HG02623 (cell line): ENCODE results near the gene APOH.

ENCODE experiments used
- ATAC-seq: cut with Tn5 transposase; IDR thresholded peaks from one replicate; pipeline ENCODE4 v1.9.1; 2021; ENCODE audit warnings: moderate library complexity; ENCODE audit not compliant: unreplicated experiment

The APOH gene

DNA sequence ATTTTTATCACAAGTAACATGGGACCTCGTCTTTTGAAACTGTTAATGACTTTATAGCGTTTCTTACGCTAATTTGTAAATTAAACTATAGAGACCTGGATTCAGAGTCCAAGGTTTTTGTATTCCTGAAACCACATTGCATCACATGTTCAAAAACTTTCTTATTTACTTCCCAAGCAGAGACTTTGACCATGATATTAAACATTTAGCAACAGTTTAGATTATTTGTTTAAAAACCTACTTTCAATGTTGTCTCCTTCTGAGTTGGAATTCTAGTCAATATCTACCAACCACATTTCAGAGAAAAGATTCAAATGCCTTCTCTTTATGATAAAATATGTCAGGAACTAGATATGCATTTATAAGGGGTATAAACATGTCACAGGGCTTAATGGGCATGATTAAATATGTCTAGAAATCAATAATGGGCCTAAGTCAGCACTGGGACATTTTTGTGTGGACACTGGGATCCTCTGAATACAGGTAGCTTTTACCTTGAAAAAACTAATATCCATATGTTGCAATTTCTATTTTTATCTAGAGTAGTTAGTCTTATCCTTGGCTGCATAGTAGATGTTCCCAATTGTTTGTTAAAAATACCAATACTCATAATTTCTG lies 6.3 kb upstream of the APOH start:
- no peak for ATAC-seq

DNA sequence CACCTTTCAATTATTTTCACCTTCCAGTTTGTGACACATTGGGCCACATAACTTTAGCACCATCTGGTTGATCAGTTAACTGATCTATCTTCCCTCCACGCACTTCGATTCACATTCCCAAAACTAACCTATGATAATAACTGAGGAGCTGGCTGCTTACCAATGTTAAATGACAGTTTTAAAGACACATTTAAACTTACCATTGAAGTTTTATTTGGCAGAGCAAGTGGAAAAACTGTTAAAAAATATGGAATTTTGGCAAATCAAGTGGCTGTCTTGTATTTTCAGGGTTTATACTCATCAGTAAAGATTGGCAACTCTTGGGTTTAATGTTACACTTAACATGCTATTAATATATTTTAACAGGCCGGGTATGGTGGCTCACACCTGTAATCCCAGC lies 5.4 kb upstream of the APOH start:
- ATAC-seq, result no peak

DNA sequence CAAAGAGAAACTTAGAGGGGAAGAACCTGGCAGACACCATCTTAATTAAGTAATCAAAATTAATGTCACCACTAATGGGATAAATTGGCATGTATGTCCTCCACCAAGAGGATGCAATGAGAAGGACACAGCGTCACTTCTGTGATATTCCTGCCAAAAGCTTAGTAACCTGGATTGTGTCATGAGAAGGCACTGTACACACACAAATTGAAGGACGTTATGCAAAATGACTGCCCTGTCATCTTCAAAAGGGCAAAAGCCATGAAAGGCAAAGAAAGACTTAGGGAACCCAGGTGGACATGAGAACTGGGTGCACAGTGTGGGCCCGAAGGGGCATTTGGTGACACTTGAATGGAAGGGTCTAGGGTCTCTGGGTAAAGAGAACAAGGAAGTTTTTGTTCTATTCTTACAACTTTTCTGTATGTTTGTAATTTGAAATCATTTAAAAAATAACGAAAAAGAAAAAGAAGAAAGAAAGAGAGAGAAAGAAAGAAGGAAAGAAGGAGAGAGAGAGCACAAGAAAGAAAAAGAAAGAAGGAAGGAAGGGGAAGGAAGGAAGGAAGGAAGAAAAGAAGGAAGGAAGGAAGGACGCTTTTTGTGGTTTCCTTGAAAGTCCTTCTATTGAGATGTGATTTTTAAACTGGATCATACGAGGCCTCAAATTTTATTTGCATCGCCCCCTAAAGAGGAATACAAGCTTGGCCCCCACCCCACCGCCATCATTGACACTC lies 4.0 kb upstream of the APOH start:
- no peak for ATAC-seq

DNA sequence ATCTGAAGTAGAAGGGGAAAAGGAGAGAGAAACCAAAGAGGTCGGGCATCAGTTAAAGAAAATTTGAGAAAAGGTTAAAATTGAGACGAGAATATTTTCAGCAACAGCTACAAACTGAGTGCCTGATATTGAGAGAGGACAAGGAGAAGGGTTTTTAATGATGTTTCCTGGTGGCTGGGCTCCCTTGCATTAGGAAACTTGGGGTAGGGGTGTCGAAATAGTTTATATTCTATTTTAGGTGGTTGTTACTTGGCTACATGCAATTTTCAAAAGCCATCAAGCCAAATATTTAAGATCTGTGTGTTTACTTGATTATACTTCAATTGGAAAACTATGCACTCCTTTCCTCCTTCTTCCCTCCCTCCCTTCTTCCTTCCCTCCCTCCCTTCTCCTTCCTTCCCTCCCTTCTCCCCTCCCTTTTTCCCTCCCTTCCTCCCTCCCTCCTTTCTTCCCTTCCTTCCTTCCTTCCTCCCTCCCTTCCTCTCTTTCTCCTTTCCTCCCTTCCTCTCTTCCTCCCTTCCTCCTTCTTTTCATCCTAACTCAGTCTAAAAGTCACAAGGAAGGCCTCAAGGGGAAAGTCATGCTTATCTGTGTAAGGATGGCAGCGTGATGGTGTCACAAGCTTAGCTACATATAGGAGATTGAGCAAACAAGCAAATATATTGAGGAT lies 1.8 kb upstream of the APOH start:
- ATAC-seq, result no peak

- ATAC-seq, result no peak
Observed at GRCh38 chr17:66229783-66230538, 746 bp upstream of the APOH start.

DNA sequence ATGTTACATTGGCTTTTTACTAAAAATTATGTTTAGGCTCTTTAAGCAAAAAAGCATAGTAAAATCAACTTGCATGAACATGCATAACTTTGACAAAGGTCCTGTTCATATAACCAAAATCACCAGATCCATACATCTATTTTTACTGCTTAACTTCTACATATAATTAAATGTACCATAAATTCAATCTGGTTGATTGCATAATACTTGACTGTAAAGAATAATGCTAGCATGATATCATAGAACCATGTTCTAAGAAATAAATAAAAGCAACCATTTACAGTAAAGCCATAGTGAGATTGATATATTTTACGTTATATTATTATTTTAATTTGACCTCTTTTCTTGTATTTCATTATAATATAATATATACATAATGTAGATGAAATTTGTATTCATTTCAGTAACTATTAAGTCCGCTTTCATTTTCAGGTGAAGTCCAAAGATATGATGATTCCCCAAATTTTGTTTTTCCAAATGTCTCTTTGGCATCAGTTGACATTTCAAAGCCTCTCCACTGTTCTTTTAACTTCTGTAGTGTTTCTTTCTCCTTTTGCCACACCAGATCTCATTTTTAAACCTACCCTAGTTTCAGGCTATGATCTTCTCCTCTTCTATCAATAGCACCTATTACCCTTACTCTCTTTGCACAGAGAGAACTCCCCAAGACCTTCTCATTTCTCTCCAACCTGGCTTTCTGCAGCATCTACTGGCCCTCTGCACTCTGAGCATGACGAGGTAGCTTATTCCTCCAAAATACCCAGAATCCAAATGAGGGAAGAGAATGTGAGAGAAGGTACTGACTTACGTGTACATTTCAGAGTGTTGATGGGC lies 1.8 kb downstream of the APOH start:
- no peak for ATAC-seq

DNA sequence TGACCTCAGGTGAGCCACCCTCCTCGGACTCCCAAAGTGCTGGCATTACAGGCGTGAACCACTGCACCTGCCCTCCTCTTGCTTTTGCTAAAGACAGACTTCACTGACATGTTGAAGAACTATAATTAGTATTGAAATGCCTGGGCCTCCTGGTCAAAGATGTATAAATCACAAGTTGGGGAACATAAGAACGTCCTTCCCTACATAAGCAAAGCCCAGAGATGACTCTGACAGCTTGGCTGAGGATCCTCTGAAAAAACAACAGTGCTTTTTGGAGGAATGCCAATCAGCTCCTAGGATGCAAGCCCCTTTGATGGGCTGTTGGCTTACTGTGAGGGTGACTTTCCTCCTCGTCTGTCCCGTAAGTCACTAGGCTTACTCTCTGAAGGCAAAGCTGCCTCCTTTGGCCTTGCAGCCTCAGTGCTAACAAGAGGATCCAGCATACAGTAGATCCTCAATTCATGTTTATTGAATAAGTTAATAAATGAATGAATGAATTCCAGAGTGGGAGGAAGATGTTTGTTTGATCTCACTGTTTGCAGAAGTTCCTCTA lies 6.3 kb downstream of the APOH start:
- no peak for ATAC-seq

GRCh38 chr17:66221755-66222530 lies 7.3 kb downstream of the APOH start:
- no peak for ATAC-seq

DNA sequence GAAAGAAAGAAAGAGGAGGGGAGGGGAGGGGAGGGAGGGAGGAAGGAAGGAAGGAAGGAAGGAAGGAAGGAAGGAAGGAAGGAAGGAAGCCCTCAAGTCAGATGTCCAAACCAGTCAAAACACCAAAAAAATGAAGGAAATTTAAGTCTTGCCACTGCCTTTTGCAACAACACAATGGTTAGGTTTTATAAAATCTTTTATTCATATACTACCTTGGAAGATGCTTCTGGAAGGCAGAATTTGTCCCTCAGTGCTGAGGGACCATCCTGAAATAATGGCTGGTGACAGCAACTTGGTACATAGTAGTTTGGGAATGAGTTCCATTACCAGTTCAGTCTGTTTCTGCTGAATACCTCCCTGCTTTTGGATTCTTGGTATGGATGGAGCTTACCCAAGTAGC lies 7.9 kb downstream of the APOH start:
- no peak for ATAC-seq

DNA sequence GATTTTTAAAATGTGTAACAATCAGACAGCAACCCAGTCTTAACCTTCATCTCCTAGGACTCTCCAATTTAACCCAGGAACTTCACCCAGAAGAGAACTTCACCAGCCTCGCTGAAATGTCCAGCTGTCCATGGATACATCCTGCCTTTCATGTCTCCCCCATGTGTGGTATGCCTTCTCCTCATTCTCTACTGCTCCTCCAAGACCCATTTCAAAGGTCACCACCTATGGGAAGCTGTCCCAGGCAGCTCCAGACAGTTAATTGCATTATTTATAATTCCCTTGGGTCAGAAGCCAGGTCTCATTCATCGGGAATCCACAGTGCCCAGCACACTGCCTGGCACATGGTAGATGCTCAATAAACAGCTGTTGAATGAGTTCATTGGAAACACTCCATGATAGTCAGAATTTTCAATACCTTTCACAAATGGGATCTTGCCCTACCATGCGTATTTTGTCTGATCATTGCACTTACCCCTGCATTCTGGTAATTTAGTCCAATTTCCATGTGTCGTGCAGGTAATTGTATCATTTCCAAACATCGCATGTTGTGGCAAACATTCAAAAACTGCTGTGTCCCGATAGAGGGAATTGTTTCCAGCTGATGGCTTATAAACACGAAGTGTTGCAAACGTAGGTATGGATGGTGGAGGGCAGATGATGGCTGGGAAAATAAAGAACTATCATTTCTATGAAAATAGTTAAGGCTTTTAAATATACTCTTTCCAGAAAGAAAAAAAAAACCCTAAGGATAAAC lies 9.0 kb downstream of the APOH start:
- ATAC-seq, result no peak

GRCh38 chr17:66215529-66215911 lies 13.7 kb downstream of the APOH start:
- no peak for ATAC-seq

- ATAC-seq, result no peak
Observed at GRCh38 chr17:66214884-66215528, 14.2 kb downstream of the APOH start.

GRCh38 chr17:66211047-66211810 lies 18.0 kb downstream of the APOH start:
- no peak for ATAC-seq

- no peak for ATAC-seq
Observed at GRCh38 chr17:66210208-66210574, 19.0 kb downstream of the APOH start.

DNA sequence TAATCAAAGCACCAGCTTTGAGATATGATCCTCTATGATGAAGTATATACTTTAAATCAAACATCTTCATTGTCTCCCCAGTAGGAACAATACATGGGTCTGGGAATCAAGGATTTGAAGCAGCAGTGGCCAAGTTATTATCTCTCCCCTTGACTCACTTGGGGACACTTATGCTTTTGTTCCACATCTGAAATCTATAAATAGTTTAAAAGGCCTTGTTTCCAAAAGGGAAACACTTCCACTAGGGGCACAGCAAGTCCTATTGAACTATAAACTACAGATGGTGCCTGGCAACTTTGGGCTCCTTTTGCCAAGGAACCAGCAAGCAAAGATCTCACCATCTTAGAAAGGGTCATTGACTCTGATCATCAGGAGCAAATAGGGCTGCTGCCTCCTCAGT lies 21.3 kb downstream of the APOH start:
- no peak for ATAC-seq

DNA sequence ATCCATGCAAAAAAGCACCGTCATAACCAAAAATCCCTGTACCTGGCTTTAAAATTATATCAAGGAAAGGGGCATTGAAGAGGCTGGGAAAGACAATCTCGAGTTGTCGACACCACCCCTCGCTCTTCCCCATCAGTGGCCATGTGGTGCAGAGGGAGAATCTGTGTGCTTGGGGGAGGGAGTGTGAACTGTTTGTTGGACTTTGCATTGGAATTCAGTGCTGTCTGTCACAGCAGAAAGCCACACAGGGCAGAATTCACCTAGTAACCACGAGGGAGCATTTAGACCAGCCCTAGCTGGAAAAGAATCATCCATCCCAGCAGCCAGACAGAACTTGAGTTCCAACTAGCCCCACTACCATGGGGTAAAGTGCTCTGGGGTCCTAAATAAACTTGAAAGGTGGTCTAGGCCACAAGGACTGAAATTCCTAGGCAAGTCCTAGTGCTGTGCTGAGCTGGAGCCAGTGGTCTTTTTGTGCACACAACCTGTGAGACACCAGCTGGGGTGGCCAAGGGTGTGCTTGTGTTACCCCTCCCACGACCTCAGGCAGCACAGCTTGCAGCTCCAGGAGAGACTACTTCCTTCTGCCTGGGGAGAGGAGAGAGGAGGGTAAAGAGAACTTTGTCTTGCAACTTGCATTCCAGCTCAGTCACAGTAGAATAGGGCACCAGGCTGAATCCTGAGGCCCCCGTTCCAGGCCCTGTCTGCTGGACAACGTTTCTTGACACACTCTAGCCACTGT lies 25.8 kb downstream of the APOH start:
- ATAC-seq, result no peak

DNA sequence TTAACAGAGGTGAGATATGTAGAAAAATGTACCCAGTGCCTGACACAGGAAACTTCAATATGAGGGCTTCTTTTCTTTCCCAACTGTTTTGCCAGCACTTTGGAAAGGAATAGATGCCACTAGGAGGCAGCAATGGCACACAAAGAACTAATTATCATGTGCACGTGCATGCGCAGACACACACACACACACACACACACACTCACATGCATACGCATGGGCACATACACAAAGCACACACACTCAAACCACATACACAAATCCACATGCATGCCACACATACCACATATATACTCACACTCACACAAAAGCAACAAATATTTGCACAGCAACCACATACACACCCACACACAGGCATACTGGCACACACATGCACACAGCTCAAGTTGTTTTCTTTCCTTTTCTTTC lies 28.5 kb downstream of the APOH start:
- ATAC-seq, result no peak
